GM21825 (cell line): ENCODE data around the gene ZNF574.

ENCODE experiments used
- ATAC-seq: cut with Tn5 transposase; IDR thresholded peaks from one replicate; pipeline ENCODE4 v1.9.1; 2021; ENCODE audit warnings: mild to moderate bottlenecking, moderate library complexity; ENCODE audit not compliant: unreplicated experiment

ZNF574 gene

DNA sequence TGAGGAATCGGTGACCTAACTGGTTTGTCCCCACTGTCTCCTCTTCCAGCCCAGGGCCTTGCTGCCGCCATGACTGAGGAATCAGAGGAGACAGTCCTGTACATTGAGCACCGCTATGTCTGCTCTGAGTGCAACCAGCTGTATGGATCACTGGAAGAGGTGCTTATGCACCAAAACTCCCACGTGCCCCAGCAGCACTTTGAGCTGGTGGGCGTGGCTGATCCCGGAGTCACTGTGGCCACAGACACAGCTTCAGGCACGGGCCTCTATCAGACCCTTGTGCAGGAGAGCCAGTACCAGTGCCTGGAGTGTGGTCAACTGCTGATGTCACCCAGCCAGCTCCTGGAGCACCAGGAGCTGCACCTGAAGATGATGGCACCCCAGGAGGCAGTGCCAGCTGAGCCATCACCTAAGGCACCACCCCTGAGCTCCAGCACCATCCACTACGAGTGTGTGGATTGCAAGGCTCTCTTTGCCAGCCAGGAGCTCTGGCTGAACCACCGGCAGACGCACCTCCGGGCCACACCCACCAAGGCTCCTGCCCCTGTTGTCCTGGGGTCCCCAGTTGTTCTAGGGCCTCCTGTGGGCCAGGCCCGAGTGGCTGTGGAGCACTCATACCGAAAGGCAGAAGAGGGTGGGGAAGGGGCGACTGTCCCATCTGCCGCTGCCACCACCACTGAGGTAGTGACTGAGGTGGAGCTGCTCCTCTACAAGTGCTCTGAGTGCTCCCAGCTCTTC is 2.7 kb downstream of the ZNF574 start:
- ATAC-seq, result no peak

DNA sequence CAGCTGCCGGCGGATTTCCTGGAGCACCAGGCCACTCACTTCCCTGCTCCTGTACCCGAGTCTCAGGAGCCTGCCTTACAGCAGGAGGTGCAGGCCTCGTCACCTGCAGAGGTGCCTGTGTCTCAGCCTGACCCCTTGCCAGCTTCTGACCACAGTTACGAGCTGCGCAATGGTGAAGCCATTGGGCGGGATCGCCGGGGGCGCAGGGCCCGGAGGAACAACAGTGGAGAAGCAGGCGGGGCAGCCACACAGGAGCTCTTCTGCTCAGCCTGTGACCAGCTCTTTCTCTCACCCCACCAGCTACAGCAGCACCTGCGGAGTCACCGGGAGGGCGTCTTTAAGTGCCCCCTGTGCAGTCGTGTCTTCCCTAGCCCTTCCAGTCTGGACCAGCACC is 3.3 kb downstream of the ZNF574 start:
- ATAC-seq, result no peak

DNA sequence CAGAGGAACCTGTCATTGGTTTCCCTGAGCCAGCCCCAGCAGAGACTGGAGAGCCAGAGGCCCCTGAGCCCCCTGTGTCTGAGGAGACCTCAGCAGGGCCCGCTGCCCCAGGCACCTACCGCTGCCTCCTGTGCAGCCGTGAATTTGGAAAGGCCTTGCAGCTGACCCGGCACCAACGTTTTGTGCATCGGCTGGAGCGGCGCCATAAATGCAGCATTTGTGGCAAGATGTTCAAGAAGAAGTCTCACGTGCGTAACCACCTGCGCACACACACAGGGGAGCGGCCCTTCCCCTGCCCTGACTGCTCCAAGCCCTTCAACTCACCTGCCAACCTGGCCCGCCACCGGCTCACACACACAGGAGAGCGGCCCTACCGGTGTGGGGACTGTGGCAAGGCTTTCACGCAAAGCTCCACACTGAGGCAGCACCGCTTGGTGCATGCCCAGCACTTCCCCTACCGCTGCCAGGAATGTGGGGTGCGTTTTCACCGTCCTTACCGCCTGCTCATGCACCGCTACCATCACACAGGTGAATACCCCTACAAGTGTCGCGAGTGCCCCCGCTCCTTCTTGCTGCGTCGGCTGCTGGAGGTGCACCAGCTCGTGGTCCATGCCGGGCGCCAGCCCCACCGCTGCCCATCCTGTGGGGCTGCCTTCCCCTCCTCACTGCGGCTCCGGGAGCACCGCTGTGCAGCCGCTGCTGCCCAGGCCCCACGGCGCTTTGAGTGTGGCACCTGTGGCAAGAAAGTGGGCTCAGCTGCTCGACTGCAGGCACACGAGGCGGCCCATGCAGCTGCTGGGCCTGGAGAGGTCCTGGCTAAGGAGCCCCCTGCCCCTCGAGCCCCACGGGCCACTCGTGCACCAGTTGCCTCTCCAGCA is 4.2 kb downstream of the ZNF574 start:
- no peak for ATAC-seq

DNA sequence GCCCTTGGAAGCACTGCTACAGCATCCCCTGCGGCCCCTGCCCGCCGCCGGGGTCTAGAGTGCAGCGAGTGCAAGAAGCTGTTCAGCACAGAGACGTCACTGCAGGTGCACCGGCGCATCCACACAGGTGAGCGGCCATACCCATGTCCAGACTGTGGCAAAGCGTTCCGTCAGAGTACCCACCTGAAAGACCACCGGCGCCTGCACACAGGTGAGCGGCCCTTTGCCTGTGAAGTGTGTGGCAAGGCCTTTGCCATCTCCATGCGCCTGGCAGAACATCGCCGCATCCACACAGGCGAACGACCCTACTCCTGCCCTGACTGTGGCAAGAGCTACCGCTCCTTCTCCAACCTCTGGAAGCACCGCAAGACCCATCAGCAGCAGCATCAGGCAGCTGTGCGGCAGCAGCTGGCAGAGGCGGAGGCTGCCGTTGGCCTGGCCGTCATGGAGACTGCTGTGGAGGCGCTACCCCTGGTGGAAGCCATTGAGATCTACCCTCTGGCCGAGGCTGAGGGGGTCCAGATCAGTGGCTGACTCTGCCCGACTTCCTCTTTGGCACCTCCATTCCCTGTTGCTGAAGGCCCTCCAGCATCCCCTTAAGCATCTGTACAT is 4.9 kb downstream of the ZNF574 start:
- ATAC-seq, result no peak

DNA sequence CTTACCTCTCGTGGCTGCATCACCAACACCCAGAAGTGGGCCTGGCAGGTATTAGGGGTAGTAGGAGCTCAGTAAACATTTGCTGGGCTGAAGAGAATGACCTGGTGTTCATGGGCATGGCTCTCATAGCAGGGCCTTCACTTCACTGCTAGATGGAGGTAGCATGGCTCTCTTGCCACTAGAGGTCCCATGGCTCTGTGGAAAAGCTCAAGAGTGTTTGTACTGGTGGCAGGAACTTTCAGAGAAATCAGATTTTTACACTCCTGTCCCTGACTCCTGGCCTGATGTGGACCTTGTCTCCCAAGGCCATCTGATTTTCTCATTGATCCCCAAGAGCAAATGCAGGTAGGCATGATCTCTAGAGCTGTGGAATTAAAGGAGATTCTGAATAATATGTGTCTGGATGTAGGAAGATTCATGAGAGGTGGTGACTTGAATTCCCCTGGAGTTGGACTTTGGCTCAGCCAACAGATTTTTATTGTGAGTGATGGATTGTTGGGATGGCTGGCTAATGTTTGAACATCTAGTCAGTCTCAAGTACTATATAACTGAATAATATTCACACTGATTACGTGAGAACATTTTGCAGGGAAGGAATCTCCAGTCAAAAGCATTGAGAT is 5.7 kb downstream of the ZNF574 start:
- no peak for ATAC-seq

DNA sequence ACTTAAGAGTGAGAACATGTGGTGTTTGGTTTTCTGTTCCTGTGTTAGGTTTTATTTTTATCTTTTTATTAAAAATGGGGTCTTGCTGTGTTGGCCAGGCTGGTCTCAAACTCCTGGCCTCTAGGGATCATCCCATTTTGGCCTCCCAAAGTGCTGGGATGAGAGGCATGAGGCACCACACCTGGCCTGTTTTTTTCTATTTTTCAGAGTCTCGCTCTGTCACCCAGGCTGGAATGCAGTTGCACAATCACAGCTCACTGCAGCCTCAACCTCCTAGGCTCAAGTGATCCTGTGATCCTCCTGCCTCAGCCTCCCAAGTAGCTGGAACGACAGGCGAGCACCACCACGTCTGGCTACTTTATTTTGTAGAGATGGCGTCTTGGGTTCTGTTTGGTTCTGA is 7.6 kb downstream of the ZNF574 start:
- ATAC-seq, result no peak

DNA sequence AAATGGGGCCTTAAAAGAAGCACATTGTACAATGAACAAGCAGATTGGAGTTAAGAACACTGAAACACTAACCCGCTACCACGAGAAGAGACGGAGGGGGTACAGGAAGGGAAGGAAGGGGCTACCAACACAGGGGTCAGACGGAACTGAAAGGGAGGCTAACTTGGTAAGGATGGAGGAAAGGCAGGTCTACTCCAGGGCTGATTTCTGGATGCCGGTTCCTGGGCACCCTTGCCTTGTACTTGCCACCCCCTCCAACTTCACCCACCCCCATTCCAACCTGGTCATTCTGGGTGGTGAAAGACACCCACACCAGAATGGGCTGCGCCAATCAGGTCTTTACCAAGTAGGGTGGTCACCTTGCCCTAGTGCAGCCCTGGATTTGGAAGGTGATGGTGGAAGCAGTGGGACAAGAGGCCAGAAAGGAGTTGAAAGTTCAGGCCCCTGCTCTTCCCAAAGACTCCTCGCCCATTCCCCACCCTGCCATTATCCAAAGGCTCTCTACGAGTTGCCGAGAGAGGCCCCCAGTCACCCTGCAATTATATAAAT is 10.3 kb downstream of the ZNF574 start:
- no peak for ATAC-seq

DNA sequence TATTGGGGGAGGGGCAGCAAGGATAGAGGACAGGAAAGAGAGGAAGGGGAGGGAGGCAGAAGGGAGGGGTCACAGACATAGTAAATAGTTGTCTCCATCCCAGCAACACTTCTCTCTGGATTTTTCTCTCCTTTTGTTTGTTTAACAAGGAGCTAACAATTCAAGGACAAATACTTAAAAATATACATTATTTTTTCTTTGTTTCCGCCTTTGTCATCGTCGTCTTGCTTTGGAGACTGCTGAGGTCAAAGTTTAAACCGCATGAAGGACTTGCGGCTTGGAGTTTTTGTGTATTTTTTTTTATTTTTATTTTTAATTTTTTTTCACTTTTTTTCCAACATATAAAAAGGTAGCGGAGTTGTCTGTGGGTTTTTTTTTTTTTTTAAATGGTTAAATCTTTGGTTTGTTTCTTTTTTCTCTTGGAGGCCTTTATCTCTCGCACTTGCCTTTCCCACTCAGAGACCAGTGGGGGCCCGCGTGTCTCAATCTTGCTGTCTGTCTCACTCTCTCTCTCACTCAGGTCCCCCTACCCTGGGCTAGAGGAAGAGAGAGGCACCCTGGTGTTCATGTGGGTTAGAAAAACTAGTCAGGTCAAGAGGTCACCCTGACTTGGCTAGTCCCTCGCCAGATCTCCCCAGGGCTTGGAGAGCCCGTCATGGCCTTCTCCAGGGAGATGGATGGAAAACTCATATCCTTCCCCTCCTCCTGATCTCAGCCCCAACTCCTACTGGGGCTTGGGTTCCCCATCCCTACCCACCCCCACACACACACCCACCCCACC is 11.0 kb downstream of the ZNF574 start:
- ATAC-seq, result no peak

DNA sequence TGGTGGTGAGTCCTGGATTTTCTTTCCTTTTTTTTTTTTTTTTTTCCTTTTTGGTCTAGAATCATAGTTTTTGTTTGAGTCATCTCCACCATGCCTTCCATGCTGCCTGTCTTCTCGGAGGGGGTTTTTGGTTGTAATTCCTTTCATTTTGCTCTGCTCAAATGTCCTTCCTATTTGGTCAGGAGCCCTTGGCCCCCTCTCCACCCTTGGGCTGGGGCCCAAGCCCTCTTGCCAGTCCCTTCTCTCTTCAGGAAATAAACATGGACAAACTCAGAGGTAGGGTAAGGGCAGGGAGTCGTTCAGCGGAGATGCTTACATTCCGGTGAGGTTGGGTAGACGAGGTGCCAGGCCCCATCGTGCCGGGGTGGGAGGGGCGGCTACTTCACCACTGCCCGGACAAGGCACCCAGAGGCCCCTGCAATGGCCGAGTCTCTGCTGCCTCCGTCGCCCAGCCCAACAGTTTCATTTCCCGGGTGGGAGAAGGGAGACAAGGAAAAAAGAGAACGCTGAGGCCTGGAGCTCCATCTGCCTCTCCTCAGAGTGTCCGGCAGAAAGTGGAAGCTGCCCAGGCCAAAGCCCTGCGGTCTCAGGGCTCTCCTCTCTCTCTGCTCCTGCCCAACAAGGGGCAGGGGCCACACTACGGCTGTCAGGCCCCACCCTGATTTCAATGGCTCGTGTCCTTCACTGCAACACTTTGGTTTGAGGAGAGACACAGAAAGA is 12.7 kb downstream of the ZNF574 start:
- no peak for ATAC-seq

DNA sequence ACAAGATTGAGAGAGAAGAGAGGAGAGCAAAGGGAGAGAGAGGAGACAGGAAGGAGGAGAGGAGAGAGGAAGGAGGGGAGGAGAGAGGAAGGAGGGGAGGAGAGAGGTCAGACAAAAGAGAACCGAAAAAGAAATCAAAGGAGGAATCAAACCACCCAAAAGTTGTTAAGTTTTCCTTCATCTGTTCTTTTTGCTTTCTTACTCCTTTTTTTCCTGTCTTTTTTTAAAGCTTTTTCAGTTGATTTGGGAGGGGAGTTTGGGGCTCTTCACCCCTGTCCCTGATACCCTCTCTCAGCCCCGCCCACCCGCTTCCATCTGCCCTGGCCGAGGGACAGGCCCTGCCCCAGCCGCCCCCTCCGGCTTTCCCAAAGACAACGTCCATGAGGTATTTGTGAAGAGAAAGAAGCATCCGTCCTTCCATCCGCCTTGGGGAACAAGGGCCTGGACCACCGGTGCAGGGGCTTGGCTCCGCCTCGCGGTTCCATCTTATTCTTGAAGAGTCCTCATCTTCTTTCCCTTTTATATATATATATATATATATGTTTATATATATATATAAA is 13.3 kb downstream of the ZNF574 start:
- no peak for ATAC-seq

DNA sequence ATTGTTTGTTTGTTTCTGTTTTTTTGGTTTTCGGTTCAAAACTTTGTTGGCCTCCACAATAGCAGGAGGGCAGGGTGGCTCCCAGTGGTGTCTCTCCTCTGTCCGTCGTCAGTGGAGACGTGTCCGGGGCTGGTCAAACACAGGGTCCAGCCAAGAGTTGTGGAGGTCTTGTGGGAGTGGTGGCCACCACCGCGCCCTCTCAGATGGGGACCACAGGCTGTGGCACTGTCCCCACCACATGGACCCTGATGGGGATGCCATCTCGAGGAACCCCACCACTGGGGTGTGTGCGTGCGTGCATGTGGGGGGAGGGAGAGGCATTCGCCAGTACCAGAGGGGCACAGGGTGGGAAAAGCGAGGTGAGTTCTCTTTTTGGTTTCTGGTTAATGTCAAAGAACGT is 13.8 kb downstream of the ZNF574 start:
- no peak for ATAC-seq

DNA sequence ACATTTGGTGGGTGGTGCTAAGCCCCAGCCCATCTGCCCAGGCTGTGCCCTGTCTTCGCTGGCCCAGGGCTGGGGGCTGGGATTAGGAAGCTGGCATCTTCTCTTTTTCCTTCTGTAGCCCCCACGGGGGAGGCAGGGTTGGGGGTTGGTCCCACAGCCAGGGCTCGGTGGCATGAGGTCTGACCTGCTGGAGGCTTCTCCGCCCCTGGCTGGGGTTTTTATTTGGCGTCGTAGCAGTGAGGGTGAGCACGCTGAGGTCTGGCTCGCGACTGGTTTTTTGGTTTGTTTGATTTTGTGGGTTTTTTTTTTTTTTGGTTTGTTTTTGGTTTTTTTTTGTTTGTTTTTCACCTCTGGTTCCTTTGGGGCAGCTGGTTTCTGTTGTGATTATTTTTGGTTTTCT is 14.7 kb downstream of the ZNF574 start:
- ATAC-seq, result no peak

DNA sequence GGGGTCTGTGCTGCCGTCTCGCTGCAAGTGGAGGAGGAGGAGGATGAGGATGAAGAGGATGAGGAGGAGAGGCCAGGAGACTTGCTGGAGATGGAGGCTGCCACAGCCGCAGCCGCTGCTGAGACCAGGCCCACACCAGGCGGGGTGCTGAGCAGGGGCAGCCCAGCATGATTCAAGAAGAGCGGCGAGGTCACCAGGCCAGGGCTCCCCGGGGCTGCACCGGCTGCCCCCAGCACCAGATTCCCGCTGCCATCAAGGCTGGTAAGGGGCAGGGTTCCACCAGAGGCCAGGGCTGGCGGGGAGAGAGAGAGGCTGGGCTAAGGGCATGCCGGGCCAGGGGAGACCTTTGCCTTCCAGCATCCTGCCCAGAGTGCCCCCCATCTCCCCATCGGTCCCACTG is 15.3 kb downstream of the ZNF574 start:
- no peak for ATAC-seq

DNA sequence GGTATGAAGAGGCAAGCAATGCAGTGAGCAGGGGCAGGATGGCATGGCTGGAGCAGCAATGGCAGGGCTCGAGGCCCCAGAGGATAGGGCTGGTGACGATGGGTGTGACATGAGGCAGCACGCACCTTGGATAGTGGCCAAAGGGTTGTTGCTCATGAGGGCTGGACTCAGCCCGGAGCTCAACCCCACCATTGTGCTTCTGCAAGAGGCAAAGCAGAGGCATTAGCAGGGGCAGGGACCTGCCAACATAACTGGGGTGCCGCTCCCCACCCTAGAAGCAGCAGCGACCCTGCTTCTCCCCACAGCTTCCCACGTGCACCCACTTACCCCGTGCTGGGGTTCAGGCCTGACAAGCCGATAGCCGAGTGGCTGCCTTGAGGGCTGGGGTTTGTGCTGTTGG is 15.8 kb downstream of the ZNF574 start:
- no peak for ATAC-seq

DNA sequence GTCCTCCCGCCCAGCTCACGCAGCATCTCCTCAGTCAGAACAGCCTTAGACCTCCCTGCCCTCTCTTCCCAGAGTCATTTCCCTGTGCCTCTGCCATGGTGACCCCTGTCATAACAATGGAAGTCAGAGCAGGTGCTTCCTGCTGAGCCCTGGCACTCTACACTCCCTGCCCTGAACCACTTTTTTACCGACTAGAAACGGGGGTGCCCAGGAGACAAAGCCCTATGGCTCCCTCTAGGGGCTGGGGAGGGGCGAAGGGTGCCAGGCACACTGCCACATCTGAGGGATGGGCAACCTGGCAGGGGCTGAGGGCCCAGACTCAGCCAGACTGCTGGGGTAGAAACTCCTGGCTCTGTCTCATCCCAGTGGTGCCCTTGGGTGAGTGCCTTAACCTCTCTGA is 16.4 kb downstream of the ZNF574 start:
- no peak for ATAC-seq

DNA sequence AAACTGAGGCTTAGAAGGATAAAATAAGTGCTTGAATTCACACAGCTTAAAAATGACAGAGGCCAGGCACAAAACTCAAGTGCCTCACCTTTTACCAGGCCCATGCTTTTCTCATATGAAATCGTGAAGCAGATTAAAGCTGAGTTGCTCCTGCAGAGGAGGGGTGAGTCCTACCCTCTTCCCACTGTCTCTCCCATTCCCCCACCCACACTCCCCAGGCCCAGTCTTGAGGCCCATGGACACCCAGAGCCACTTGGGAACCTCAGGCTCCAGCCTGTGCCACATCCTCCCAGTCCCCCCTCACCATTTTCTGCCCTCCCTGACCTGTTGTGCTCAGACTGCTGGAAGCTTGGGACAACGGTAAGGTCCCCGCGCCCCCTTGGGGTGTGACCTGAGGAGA is 17.5 kb downstream of the ZNF574 start:
- no peak for ATAC-seq

DNA sequence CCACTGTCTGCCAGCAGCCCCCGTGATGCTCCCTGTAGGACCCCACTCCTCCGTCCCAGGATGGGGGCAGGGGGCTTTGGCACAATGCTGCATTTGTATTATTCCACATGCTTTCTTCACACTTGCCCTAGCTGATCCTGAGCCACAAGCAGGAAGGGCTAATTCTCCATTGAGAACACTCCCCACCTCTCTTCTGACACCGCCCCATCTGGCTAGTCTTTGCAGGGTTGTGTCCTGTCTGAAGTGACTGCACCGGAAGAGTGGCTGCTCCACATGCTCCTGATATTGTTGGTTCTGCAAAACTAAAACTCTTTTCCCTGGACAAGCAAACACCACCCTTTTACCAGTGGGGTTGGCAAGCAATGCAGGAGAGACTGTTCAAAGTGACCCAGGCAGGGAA is 18.0 kb downstream of the ZNF574 start:
- ATAC-seq, result no peak

DNA sequence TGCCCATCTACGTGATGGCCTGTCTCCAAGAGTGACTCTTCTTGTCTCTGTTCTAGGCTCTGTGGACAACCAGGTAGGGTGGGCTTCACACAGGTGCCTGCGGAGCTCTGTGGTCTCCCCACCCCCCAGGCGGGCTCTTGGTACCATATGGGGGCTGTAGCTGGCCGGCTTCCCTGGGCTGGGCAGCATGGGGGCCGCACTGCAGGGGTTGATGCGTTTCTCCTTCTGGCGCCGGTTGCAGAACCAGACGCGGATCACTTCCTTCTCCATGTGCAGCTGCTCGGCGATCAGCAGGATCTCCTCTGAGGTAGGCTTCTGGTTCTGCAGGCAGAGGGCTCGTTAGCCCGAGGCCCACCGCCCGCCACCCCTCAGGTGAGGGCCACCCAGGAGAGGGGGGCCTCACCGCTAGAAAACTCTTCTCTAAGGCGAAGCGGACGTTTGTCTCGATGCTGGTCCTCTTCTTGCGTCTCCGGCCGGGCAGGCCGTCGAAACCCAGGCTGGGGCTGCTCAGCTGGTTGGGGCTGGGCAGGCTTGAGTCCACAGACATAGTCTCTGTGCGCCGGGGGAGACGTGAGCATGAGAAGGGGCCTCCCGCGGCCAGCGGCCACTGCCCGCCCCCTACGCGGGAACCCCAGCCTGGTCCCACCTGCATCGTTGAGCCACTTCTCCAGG is 19.3 kb downstream of the ZNF574 start:
- ATAC-seq, result no peak

DNA sequence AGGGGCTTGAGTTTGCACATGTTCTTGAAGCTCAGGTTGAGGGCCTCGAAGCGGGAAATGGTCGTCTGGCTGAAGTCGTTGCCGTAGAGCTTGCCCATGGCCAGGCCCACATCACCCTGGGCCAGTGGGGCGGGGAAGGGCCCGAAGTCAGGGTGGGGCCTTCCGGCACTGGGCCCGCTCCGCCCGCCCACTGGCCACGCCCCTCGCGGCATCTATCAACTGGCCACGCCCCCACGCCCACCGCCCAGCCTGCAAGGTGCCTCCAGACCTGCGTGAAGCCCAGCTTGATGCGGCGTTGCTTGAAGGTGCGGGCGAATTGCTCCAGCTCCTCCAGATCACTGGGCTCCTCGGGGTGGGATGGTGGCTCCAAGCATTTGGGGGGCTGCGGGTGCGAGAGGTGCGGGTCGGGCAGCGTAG is 19.9 kb downstream of the ZNF574 start:
- ATAC-seq, result no peak
